A673 (cell line): ENCODE data around the gene CCDC122.

Source experiments
- EZH2 ChIP-seq: fragments of 200-600 bp; sonication (generic); IDR thresholded peaks from 2 replicates; pipeline ENCODE4 v1.6.1; 2017; ENCODE audit warnings: borderline replicate concordance, low read depth, mild to moderate bottlenecking, mixed read lengths, antibody characterized with exemption, low read length; ENCODE audit not compliant: poor library complexity, severe bottlenecking
- TF ChIP-seq, protein P1 (sequence below): fragments of 300-800, 200-600 bp; sonication (generic); conservative IDR thresholded peaks from 2 replicates; pipeline ENCODE4 v1.5.1; 2017; ENCODE audit warnings: low read depth, mild to moderate bottlenecking, antibody characterized with exemption, low read length, moderate library complexity, mixed read lengths

DNA sequence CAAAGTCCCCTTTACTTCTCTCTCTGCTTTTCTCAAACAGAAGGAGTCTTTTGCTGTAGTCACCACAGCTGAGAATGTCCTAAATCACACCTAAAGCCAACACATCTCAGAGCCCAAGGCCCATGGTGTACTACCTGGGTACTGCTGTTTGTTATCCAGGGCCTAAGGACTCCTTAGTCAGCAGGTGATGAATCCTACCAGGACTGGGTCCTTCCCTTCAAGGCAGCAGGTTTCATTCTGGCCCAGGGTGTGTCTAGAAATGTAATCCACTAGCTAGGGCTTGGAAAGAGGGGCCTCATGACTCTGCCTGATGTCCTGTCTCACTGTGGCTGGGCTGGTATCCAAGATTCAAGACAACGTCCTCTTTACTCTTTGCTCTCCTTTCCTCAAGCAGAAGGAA, 56.6 kb downstream of the CCDC122 start:
- TF ChIP-seq, protein P1, sequence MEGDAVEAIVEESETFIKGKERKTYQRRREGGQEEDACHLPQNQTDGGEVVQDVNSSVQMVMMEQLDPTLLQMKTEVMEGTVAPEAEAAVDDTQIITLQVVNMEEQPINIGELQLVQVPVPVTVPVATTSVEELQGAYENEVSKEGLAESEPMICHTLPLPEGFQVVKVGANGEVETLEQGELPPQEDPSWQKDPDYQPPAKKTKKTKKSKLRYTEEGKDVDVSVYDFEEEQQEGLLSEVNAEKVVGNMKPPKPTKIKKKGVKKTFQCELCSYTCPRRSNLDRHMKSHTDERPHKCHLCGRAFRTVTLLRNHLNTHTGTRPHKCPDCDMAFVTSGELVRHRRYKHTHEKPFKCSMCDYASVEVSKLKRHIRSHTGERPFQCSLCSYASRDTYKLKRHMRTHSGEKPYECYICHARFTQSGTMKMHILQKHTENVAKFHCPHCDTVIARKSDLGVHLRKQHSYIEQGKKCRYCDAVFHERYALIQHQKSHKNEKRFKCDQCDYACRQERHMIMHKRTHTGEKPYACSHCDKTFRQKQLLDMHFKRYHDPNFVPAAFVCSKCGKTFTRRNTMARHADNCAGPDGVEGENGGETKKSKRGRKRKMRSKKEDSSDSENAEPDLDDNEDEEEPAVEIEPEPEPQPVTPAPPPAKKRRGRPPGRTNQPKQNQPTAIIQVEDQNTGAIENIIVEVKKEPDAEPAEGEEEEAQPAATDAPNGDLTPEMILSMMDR = no peak
- TF ChIP-seq EZH2 = no peak
